Astrocyte (in vitro differentiated cells and primary cell): ENCODE data around the gene ZCWPW1. TPM values are rescaled to one million over a fixed set of nuclear protein-coding genes. Genes with fewer than 3 reads are reported as not detected.
"Not testable (repeated sequence)": the region's sequence is repeated elsewhere in the genome, so short reads cannot be mapped to it uniquely, and the experiment has no call there.

Source experiments
- DNase-seq: peaks from one replicate; pipeline ENCODE4 v3.0.0-alpha.2; 2010; ENCODE audit warnings: low read depth
- FAIRE-seq: peaks from 2 replicates; lab custom pipeline; 2011; peaks lifted over from hg19 to GRCh38; lab: Jason Lieb, UNC
- H2AFZ ChIP-seq: 2 replicates; pipeline ENCODE4 v1.6.0; 2012; ENCODE audit warnings: low read depth, low read length, inconsistent platforms
- H3K27ac ChIP-seq: 2 replicates; pipeline ENCODE4 v1.5.1; 2011; ENCODE audit warnings: low read depth, low read length, inconsistent platforms
- H3K27me3 ChIP-seq: 2 replicates; pipeline ENCODE4 v1.6.0; 2011; ENCODE audit warnings: low read length, inconsistent platforms; ENCODE audit not compliant: insufficient read depth
- H3K36me3 ChIP-seq: 2 replicates; pipeline ENCODE4 v1.5.1; 2011; ENCODE audit warnings: low read length, inconsistent platforms; ENCODE audit not compliant: insufficient read depth
- H3K4me1 ChIP-seq: 2 replicates; pipeline ENCODE4 v1.5.1; 2011; ENCODE audit warnings: low read length, inconsistent platforms; ENCODE audit not compliant: insufficient read depth
- H3K4me2 ChIP-seq: 2 replicates; pipeline ENCODE4 v1.6.0; 2012; ENCODE audit warnings: low read length, inconsistent platforms
- H3K4me3 ChIP-seq: 2 replicates; pipeline ENCODE4 v1.5.1; 2011; ENCODE audit warnings: low read depth, mild to moderate bottlenecking, low read length, inconsistent platforms; ENCODE audit not compliant: insufficient read depth
- H3K79me2 ChIP-seq: 2 replicates; pipeline ENCODE4 v1.6.0; 2012; ENCODE audit warnings: mild to moderate bottlenecking, low read length, inconsistent platforms; ENCODE audit not compliant: insufficient read depth
- H3K9ac ChIP-seq: 2 replicates; pipeline ENCODE4 v1.6.0; 2012; ENCODE audit warnings: mild to moderate bottlenecking, low read length, inconsistent platforms
- H3K9me3 ChIP-seq: 2 replicates; pipeline ENCODE4 v1.5.1; 2012; ENCODE audit warnings: low read depth, mild to moderate bottlenecking, low read length, inconsistent platforms; ENCODE audit not compliant: insufficient read depth
- H4K20me1 ChIP-seq: 2 replicates; pipeline ENCODE4 v1.6.0; 2012; ENCODE audit warnings: low read length, inconsistent platforms; ENCODE audit not compliant: insufficient read depth
- H3K27ac Mint-ChIP-seq: one replicate; pipeline ENCODE4 v1.8.0; 2021; ENCODE audit warnings: mild to moderate bottlenecking, mixed read lengths; ENCODE audit not compliant: unreplicated experiment
- H3K27me3 Mint-ChIP-seq: one replicate; pipeline ENCODE4 v1.8.0; 2021; ENCODE audit warnings: low read depth, mixed read lengths; ENCODE audit not compliant: unreplicated experiment
- H3K36me3 Mint-ChIP-seq: one replicate; pipeline ENCODE4 v1.8.0; 2021; ENCODE audit warnings: low read depth, mixed read lengths; ENCODE audit not compliant: unreplicated experiment
- H3K4me1 Mint-ChIP-seq: one replicate; pipeline ENCODE4 v1.8.0; 2021; ENCODE audit warnings: low read depth, mixed read lengths; ENCODE audit not compliant: unreplicated experiment
- H3K4me3 Mint-ChIP-seq: one replicate; pipeline ENCODE4 v1.8.0; 2021; ENCODE audit warnings: mild to moderate bottlenecking, moderate library complexity, mixed read lengths; ENCODE audit not compliant: unreplicated experiment
- H3K9me3 Mint-ChIP-seq: one replicate; pipeline ENCODE4 v1.8.0; 2021; ENCODE audit warnings: mild to moderate bottlenecking, mixed read lengths; ENCODE audit not compliant: unreplicated experiment
- EZH2 ChIP-seq: IDR thresholded peaks from 2 replicates; pipeline ENCODE4 v1.6.1; 2012; ENCODE audit warnings: mild to moderate bottlenecking, low read length, inconsistent platforms; ENCODE audit not compliant: insufficient read depth
- total RNA-seq: library from RNA; stranded (reverse); gene quantifications from 2 replicates; pipeline ENCODE4 v1.2.1, GENCODE V29; 2021
- TF ChIP-seq, protein P1 (sequence below): IDR thresholded peaks from 2 replicates; pipeline ENCODE4 v1.5.1; 2011; ENCODE audit warnings: low read depth, mild to moderate bottlenecking, inconsistent platforms, low read length, moderate library complexity; ENCODE audit not compliant: insufficient read depth

The ZCWPW1 gene
- total RNA-seq, 1 donor from 2014 or later: 2.6 TPM

DNA sequence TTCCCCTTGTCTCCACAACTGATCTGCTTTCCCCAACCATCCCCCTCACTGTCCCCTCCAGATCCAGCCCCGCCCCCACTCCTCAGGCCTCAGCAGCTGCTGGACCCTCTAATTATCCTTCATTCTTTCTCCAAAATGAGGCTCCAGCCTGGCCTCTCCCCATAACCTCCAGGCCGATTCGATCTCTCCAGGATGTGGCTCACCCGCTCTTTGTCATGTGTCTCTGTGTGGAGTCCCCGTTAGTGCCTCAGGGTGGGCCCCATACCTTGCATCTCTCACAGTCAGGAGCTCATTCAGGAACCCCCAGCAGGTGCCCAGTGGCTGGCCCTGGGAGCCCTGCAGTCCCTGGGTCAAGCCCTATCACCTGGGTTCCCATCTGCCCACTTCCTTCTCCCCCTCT, 53.9 kb downstream of the ZCWPW1 start:
- TF ChIP-seq, protein P1, sequence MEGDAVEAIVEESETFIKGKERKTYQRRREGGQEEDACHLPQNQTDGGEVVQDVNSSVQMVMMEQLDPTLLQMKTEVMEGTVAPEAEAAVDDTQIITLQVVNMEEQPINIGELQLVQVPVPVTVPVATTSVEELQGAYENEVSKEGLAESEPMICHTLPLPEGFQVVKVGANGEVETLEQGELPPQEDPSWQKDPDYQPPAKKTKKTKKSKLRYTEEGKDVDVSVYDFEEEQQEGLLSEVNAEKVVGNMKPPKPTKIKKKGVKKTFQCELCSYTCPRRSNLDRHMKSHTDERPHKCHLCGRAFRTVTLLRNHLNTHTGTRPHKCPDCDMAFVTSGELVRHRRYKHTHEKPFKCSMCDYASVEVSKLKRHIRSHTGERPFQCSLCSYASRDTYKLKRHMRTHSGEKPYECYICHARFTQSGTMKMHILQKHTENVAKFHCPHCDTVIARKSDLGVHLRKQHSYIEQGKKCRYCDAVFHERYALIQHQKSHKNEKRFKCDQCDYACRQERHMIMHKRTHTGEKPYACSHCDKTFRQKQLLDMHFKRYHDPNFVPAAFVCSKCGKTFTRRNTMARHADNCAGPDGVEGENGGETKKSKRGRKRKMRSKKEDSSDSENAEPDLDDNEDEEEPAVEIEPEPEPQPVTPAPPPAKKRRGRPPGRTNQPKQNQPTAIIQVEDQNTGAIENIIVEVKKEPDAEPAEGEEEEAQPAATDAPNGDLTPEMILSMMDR: no peak
- no peak for TF ChIP-seq EZH2
- Histone ChIP-seq H3K4me2 (no peak overlapping the region), H3K27me3 (no peaks in the 10 kb centered on the region), H3K4me3 (no peak overlapping the region), H3K79me2 (no peaks in the 10 kb centered on the region), H3K27ac (no peak overlapping the region), H3K9me3 (no peaks in the 10 kb centered on the region), H4K20me1 (no peaks in the 10 kb centered on the region), H3K36me3 (no peaks in the 10 kb centered on the region), H3K9ac (no peak overlapping the region), H2AFZ (no peak overlapping the region), H3K4me1 (no peaks in the 10 kb centered on the region)
- no peaks in the 10 kb centered on the region for H3K4me1 Mint-ChIP-seq
- no peak overlapping the region for H3K27ac Mint-ChIP-seq
- peaks cover 10% of the 10 kb centered on the region for H3K27me3 Mint-ChIP-seq
- no peak for FAIRE-seq
- no peak overlapping the region for H3K4me3 Mint-ChIP-seq
- no peaks in the 10 kb centered on the region for H3K9me3 Mint-ChIP-seq
- DNase-seq: no peak
- peaks cover 2% of the 10 kb centered on the region for H3K36me3 Mint-ChIP-seq

DNA sequence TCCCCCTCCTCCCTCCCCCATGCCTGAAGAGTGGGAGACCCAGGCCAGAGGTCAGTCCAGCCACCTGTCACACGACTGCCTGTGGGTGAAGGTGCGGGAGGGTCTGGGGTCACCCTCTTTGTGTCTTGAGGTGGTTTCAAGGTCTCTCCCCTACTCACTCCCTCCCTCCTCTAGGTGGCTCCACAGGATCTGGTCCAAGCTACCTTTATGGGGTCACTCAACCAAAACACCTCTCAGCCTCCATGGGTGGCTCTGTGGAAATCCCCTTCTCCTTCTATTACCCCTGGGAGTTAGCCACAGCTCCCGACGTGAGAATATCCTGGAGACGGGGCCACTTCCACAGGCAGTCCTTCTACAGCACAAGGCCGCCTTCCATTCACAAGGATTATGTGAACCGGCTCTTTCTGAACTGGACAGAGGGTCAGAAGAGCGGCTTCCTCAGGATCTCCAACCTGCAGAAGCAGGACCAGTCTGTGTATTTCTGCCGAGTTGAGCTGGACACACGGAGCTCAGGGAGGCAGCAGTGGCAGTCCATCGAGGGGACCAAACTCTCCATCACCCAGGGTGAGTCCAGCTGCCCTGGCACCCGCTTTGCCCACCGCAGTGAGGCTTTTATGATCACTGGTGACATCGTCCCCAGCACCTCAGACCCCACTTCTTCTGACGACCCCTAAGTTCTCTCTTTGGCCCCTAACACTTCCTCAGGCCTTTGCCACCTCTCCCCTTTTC, 54.5 kb downstream of the ZCWPW1 start:
- not testable (repeated sequence) for H3K4me1 Mint-ChIP-seq, H3K4me3 Mint-ChIP-seq, H3K9ac ChIP-seq, H3K4me3 ChIP-seq, H3K9me3 Mint-ChIP-seq, H3K4me1 ChIP-seq, H2AFZ ChIP-seq, H3K36me3 ChIP-seq, H3K79me2 ChIP-seq, H3K4me2 ChIP-seq, H3K27ac Mint-ChIP-seq, FAIRE-seq, H3K27me3 ChIP-seq, DNase-seq, H3K9me3 ChIP-seq, H4K20me1 ChIP-seq, H3K36me3 Mint-ChIP-seq, H3K27ac ChIP-seq
- peaks cover 10% of the 10 kb centered on the region for H3K27me3 Mint-ChIP-seq

DNA sequence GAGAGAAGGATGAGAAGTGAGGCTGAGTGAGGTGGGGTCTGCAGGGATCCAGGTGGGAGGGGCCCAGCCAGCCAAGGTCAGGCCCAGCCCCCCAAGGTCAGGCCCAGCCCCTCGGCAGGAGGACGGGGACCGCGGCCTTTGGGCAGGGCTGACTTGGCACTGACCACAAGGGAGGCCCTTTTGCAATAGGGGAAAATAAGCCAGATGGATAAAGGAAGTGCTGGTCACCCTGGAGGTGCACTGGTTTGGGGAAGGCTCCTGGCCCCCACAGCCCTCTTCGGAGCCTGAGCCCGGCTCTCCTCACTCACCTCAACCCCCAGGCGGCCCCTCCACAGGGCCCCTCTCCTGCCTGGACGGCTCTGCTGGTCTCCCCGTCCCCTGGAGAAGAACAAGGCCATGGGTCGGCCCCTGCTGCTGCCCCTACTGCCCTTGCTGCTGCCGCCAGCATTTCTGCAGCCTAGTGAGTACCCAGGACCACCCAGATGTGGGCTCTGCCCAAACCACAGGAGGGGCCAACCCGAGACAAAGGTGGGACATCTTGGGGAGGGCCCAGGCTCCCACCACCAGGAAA, 55.2 kb downstream of the ZCWPW1 start, which contains the start of gene PILRA:
TSS of gene PILRA (plus strand) at position 227 of the 571 bp plus-strand sequence. CDS start at position 397, 170 bp downstream.
- Histone ChIP-seq H3K4me3 (no peak within 1 kb of the TSS), H3K4me2 (no peak within 1 kb of the TSS), H3K9ac (no peak within 1 kb of the TSS), H4K20me1 (no peaks in the 10 kb centered on the region), H3K9me3 (no peaks in the 10 kb centered on the region), H3K36me3 (no peaks in the 10 kb centered on the region), H2AFZ (no peak within 1 kb of the TSS), H3K27ac (no peak within 1 kb of the TSS), H3K79me2 (no peaks in the 10 kb centered on the region), H3K27me3 (no peaks in the 10 kb centered on the region), H3K4me1 (no peaks in the 10 kb centered on the region)
- Mint-ChIP-seq H3K27ac (no peak within 1 kb of the TSS), H3K4me3 (no peak within 1 kb of the TSS), H3K9me3 (no peaks in the 10 kb centered on the region), H3K4me1 (no peaks in the 10 kb centered on the region), H3K27me3 (peaks cover 10% of the 10 kb centered on the region), H3K36me3 (peaks cover 2% of the 10 kb centered on the region)
- FAIRE-seq (no peak), DNase-seq (no peak)
- TF ChIP-seq, protein P1: no peak
- TF ChIP-seq EZH2: no peak
